HG03342 (cell line): Measurements from ENCODE around the gene SFTPD.
"Not testable (repeated sequence)": the region's sequence is repeated elsewhere in the genome, so short reads cannot be mapped to it uniquely, and the experiment has no call there.

Experiments
- ATAC-seq: cut with Tn5 transposase; IDR thresholded peaks from one replicate; pipeline ENCODE4 v1.9.1; 2021; ENCODE audit warnings: mild to moderate bottlenecking, moderate library complexity; ENCODE audit not compliant: unreplicated experiment

SFTPD gene

GRCh38 chr10:79948976-79949722, at the start of gene SFTPD:
Gene SFTPD, minus strand, starts transcription at chr10:79949105. Its CDS starts 2,446 bp downstream, at chr10:79946659.
- ATAC-seq, result no peak

GRCh38 chr10:79995979-79996634, 47.2 kb upstream of the SFTPD start:
- ATAC-seq, result no peak

- ATAC-seq, result no peak
These were observed 45.7 kb upstream of the SFTPD start for GRCh38 chr10:79994556-79994955.

GRCh38 chr10:79988199-79988598, 39.3 kb upstream of the SFTPD start:
- not testable (repeated sequence) for ATAC-seq

- ATAC-seq, result not testable (repeated sequence)
These were observed 37.8 kb upstream of the SFTPD start for GRCh38 chr10:79986661-79987060.

GRCh38 chr10:79985481-79986072, 36.7 kb upstream of the SFTPD start:
- ATAC-seq, result no peak

GRCh38 chr10:79984851-79985250, 35.9 kb upstream of the SFTPD start:
- peak; percentile 83 for ATAC-seq

GRCh38 chr10:79983286-79983909, 34.5 kb upstream of the SFTPD start:
- ATAC-seq, result no peak

GRCh38 chr10:79982861-79983260, 34.0 kb upstream of the SFTPD start:
- ATAC-seq, result no peak

GRCh38 chr10:79982362-79982800, 33.5 kb upstream of the SFTPD start:
- ATAC-seq, result no peak

- ATAC-seq, result no peak
These were observed 32.8 kb upstream of the SFTPD start for GRCh38 chr10:79981450-79982361.

- ATAC-seq, result no peak
These were observed 31.8 kb upstream of the SFTPD start for GRCh38 chr10:79980711-79981110.

- ATAC-seq, result no peak
These were observed 31.2 kb upstream of the SFTPD start for GRCh38 chr10:79979976-79980687.

- no peak for ATAC-seq
These were observed 30.5 kb upstream of the SFTPD start for GRCh38 chr10:79979310-79979975.

GRCh38 chr10:79976999-79977398, 28.1 kb upstream of the SFTPD start:
- no peak for ATAC-seq

- ATAC-seq, result no peak
These were observed 21.2 kb upstream of the SFTPD start for GRCh38 chr10:79970062-79970461.

GRCh38 chr10:79947787-79948424, 999 bp downstream of the SFTPD start:
- no peak for ATAC-seq

- no peak for ATAC-seq
These were observed 1.9 kb downstream of the SFTPD start for GRCh38 chr10:79947083-79947415.
